Fibroblast of the aortic adventitia (primary cell): ENCODE data around the gene TMED4. TPM values are rescaled to one million over a fixed set of nuclear protein-coding genes. Genes with fewer than 3 reads are reported as not detected.

ENCODE experiments used
- DNase-seq: peaks from one replicate; pipeline ENCODE4 v3.0.0-alpha.2; 2010; ENCODE audit warnings: low read depth
- H3K4me3 ChIP-seq: 2 replicates; pipeline ENCODE4 v1.5.1; 2011; ENCODE audit warnings: low read depth, mild to moderate bottlenecking, control low read depth, low read length, moderate library complexity
- total RNA-seq: library from RNA; depleted of rRNA; stranded (reverse); fragments of >200 nt; gene quantifications from 2 replicates; pipeline ENCODE4 v1.2.3, GENCODE V29; 2012; ENCODE audit warnings: low replicate concordance
- TF ChIP-seq, protein P1 (sequence below): IDR thresholded peaks from 2 replicates; pipeline ENCODE4 v1.5.1; 2011; ENCODE audit warnings: mild to moderate bottlenecking, low read length, control low read depth, inconsistent platforms; ENCODE audit not compliant: insufficient read depth

Gene TMED4
- total RNA-seq, result 48.3 and 78.5 TPM in 2 replicates

DNA sequence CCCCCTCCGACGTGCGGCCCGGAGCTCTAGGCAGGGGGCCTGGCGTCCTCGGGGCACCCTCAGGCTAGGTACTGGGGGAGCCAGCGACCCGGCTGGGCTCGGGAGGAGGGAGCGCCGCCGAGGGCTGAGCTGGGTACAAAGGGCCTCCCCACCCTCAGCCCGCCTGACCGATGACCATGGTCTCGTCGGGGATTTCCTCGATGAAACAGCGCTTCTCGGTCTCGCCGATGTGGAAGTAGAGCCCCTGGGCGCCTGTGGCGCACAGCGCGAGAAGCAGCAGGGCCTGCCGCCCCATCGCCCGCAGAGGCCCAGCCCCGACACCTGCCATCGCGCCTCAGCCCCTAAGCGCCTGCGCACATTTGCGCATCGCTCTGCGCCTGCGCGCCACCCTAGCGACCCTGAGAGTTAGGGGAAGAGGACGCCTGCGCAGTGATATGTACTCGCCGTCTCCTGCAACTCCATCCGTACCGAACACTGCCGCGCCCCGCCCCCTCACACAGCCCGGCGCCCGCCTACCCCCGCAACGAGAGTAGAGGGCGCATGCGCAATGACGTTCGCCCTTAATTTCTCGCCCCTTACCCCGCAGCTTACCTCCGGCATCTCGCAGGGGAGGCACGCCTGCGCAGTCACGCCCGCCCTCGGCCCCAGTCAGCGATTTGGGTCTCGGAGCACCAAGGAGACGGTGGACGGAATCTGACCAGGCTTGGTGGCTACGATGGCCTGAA is at the start of gene TMED4:
TMED4 (minus strand) TSS at position 353 of the 725 bp plus-strand sequence; CDS start at position 328, 25 bp downstream.
- DNase-seq, result peak; percentile 99
- TF ChIP-seq, protein P1, sequence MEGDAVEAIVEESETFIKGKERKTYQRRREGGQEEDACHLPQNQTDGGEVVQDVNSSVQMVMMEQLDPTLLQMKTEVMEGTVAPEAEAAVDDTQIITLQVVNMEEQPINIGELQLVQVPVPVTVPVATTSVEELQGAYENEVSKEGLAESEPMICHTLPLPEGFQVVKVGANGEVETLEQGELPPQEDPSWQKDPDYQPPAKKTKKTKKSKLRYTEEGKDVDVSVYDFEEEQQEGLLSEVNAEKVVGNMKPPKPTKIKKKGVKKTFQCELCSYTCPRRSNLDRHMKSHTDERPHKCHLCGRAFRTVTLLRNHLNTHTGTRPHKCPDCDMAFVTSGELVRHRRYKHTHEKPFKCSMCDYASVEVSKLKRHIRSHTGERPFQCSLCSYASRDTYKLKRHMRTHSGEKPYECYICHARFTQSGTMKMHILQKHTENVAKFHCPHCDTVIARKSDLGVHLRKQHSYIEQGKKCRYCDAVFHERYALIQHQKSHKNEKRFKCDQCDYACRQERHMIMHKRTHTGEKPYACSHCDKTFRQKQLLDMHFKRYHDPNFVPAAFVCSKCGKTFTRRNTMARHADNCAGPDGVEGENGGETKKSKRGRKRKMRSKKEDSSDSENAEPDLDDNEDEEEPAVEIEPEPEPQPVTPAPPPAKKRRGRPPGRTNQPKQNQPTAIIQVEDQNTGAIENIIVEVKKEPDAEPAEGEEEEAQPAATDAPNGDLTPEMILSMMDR, result no peak
- H3K4me3 ChIP-seq, result peak within 1 kb of the TSS; percentile 95

DNA sequence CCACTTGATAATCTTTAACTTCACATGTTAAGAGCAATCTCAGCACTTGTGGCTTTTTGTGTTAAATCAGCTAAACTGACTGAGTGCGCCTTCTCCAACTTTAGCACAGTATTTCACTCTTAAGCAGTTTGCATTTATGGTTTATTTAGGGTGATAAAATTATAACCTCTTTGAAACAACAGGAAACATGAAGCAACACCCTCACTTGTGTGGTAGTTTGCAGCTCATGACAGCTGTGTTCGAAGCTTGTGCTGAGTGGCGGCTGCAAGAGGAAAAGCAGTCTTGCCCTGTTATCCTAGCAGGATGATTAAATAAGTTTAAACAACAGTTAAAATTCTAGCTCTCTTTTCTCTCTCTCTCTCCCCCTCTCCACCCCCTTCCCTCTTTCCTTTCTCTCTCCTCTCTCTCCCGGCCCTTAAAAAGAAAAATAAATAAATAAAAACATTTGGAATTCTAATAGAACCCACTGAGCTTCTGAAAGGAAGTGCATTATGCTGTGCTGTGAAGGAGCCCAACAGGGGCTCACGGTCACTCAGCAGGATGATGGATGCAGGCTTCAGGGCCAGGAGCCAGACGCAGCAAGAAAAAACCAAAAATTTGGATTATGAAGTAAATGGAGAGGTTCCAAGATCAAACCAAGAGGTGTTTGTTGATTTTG is 49.6 kb upstream of the TMED4 start:
- TF ChIP-seq, protein P1, result no peak
- no peak for DNase-seq
- no peak overlapping the region for H3K4me3 ChIP-seq

DNA sequence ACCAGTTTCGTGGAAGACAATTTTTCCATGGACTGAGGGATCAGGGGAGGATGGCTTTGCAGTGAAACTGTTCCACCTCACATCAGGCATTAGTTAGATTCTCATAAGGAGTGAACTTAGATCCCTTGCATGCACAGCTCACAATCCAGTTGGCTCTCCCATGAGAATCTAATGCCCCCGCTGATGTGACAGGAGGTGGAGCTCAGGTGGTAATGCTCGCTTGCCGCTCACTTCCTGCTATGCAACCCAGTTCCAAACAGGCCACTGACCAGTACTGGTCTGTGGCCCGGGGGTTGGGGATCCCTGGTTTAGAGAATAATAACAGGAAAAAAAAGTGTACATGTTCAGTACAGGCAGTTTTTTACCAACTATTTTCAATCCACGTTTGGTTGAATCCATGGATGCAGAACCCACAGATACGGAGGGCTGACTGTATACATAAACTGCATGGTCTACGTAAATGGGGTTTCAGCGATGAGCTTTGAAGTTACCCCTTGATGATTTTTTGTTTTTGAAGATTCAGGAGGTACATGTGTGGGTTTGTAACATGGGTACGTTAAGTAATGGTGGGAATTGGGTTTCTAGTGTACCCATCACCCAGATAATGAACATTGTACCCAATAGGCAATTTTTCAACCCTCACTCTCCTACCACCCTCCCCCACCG is 48.9 kb upstream of the TMED4 start:
- TF ChIP-seq, protein P1, result no peak
- DNase-seq, result no peak
- no peak overlapping the region for H3K4me3 ChIP-seq

DNA sequence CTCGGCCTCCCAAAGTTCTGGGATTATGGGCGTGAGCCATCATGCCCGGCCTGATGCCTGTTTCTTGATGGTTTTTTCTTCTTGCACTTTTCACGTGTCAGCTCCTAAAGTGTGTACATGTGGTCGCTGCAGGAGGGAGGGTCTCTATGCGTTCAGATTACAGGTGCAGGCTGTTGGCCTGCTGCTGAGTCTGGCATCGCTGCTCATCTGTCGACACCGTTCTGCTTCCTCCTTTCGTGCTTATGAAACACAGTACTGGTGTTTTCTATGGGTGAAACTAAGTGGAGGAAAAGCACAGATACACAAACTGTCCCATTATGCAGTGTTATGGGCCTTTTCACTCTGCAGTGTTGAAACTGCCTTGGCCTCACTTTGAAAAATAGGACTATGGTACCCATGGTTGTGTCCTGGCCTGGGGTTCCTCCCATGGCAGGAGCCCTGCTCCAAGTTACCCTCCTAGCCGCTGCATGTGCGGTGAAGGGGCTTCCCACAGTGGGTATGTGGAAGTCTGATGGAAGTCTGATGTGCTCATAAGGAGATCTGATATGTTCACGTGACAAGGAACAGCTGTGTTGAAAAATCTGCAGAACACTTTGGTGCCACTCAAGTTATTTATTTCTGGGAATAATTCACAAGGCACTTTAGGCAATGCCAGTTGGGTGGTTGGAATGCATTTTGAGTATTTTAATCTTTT is 47.9 kb upstream of the TMED4 start:
- H3K4me3 ChIP-seq, result no peak overlapping the region
- TF ChIP-seq, protein P1, result no peak
- no peak for DNase-seq

DNA sequence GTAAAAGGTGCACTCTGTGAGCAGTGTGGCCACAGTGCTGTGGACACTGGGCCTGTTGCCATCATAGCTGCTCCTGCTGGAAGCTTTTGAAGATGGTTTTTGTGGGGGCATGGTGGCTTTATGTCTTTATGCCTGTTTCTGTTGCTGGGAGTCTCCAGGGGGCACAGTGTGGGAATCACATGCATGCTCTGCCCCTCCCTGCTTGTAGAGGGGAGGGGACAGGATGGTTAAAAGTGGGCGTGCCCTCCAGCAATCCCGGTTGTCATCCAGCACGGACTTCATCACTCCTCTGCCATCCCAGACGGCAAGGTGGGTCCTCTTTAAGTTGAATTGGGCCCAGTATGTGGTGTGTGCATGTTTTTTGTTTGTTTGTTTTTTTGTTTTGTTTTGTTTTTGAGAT is 44.6 kb upstream of the TMED4 start:
- H3K4me3 ChIP-seq, result no peak overlapping the region
- no peak for DNase-seq
- TF ChIP-seq, protein P1, result no peak
